HG03139 (cell line): ENCODE results near the gene TMEM39A.
A peak's percentile ranks its signal among the peaks of the same experiment; 100 is the strongest.

Experiments
- ATAC-seq: cut with Tn5 transposase; IDR thresholded peaks from one replicate; pipeline ENCODE4 v1.9.1; 2021; ENCODE audit not compliant: unreplicated experiment

The TMEM39A gene

GRCh38 chr3:119401503-119402440 lies 61.6 kb downstream of the TMEM39A start:
- peak; percentile 48 for ATAC-seq

- peak; percentile 37 for ATAC-seq
These were observed 62.3 kb downstream of the TMEM39A start for GRCh38 chr3:119401069-119401468.

GRCh38 chr3:119400466-119400865 lies 62.9 kb downstream of the TMEM39A start:
- no peak for ATAC-seq

GRCh38 chr3:119396870-119397269 lies 66.5 kb downstream of the TMEM39A start:
- ATAC-seq: no peak

GRCh38 chr3:119395923-119396358 lies 67.5 kb downstream of the TMEM39A start:
- ATAC-seq: peak; percentile 62

- no peak for ATAC-seq
These were observed 74.8 kb downstream of the TMEM39A start for GRCh38 chr3:119388577-119388976.

- no peak for ATAC-seq
These were observed 81.3 kb downstream of the TMEM39A start for GRCh38 chr3:119382134-119382533.

- ATAC-seq: no peak
These were observed 82.7 kb downstream of the TMEM39A start for GRCh38 chr3:119380697-119381096.
